GM21825 (cell line): ENCODE data around the gene WIPF2.
A peak's percentile ranks its signal among the peaks of the same experiment; 100 is the strongest.
"Not testable (repeated sequence)": the region's sequence is repeated elsewhere in the genome, so short reads cannot be mapped to it uniquely, and the experiment has no call there.

Experiments
- ATAC-seq: cut with Tn5 transposase; IDR thresholded peaks from one replicate; pipeline ENCODE4 v1.9.1; 2021; ENCODE audit warnings: mild to moderate bottlenecking, moderate library complexity; ENCODE audit not compliant: unreplicated experiment

Gene WIPF2

GRCh38 chr17:40191237-40192208, 27.6 kb upstream of the WIPF2 start:
- ATAC-seq, result peak; percentile 61

- no peak for ATAC-seq
Observed at GRCh38 chr17:40192961-40193360, 26.1 kb upstream of the WIPF2 start.

- ATAC-seq, result no peak
Observed at GRCh38 chr17:40194821-40195220, 24.3 kb upstream of the WIPF2 start.

GRCh38 chr17:40197550-40197949, 21.6 kb upstream of the WIPF2 start:
- no peak for ATAC-seq

- ATAC-seq, result not testable (repeated sequence)
Observed at GRCh38 chr17:40197965-40198456, 21.1 kb upstream of the WIPF2 start.

GRCh38 chr17:40198576-40198975, 20.5 kb upstream of the WIPF2 start:
- ATAC-seq, result no peak

GRCh38 chr17:40203131-40203530, 16.0 kb upstream of the WIPF2 start:
- ATAC-seq, result no peak

- ATAC-seq, result not testable (repeated sequence)
Observed at GRCh38 chr17:40206193-40206592, 12.9 kb upstream of the WIPF2 start.

GRCh38 chr17:40209404-40210093, 9.6 kb upstream of the WIPF2 start:
- ATAC-seq, result no peak

GRCh38 chr17:40213914-40214313, 5.2 kb upstream of the WIPF2 start:
- not testable (repeated sequence) for ATAC-seq

GRCh38 chr17:40218006-40218739, 931 bp upstream of the WIPF2 start:
- no peak for ATAC-seq

GRCh38 chr17:40219594-40220338, 662 bp downstream of the WIPF2 start:
- no peak for ATAC-seq

- ATAC-seq, result no peak
Observed at GRCh38 chr17:40224718-40225550, 5.8 kb downstream of the WIPF2 start.

- ATAC-seq, result not testable (repeated sequence)
Observed at GRCh38 chr17:40229146-40229545, 10.0 kb downstream of the WIPF2 start.

- no peak for ATAC-seq
Observed at GRCh38 chr17:40230670-40231069, 11.6 kb downstream of the WIPF2 start.

- ATAC-seq, result not testable (repeated sequence)
Observed at GRCh38 chr17:40231928-40232327, 12.8 kb downstream of the WIPF2 start.

- no peak for ATAC-seq
Observed at GRCh38 chr17:40241252-40241834, 22.2 kb downstream of the WIPF2 start.

- no peak for ATAC-seq
Observed at GRCh38 chr17:40242774-40243173, 23.7 kb downstream of the WIPF2 start.

- no peak for ATAC-seq
Observed at GRCh38 chr17:40243761-40244160, 24.7 kb downstream of the WIPF2 start.
